Liver (tissue), 3 donors: ENCODE results near the gene ATF7IP.

Experiments used
- CTCF ChIP-seq: fragments of 150-350 bp; IDR thresholded peaks from 2 replicates; pipeline ENCODE4 v1.5.1; 2017; ENCODE audit warnings: improper control_type of control experiment, low read depth, low read length; ENCODE audit not compliant: missing input control
- EGR1 ChIP-seq, 2 donors: IDR thresholded peaks; 2 replicates each; pipeline ENCODE4 v1.6.1; 2016 to 2018; ENCODE audit warnings: antibody characterized with exemption in 2 of 2, low read depth in 2 of 2
- FOXA2 ChIP-seq: IDR thresholded peaks from 2 replicates; pipeline ENCODE4 v1.6.1; 2016; ENCODE audit warnings: antibody characterized with exemption
- GABPA ChIP-seq, 2 donors: IDR thresholded peaks in 1 of 2; conservative IDR thresholded peaks in 1 of 2; 2 replicates each; pipeline ENCODE4 v1.6.1; 2016; ENCODE audit warnings: antibody characterized with exemption in 2 of 2, mild to moderate bottlenecking in 1 of 2, moderate library complexity in 1 of 2
- JUND ChIP-seq, 2 donors: IDR thresholded peaks; 2 replicates each; pipeline ENCODE4 v1.6.1; 2016; ENCODE audit warnings: antibody characterized with exemption in 2 of 2
- MAX ChIP-seq: IDR thresholded peaks from 2 replicates; pipeline ENCODE4 v1.6.1; 2016; ENCODE audit warnings: antibody characterized with exemption
- REST ChIP-seq: IDR thresholded peaks from 2 replicates; pipeline ENCODE4 v1.6.1; 2016; ENCODE audit warnings: antibody characterized with exemption, mild to moderate bottlenecking
- RXRA ChIP-seq, 2 donors: IDR thresholded peaks; 2 replicates each; pipeline ENCODE4 v1.6.1; 2017 to 2018; ENCODE audit warnings: antibody characterized with exemption in 2 of 2, mild to moderate bottlenecking in 1 of 2
- SP1 ChIP-seq: IDR thresholded peaks from 2 replicates; pipeline ENCODE4 v1.6.1; 2018; ENCODE audit warnings: antibody characterized with exemption, mild to moderate bottlenecking
- TAF1 ChIP-seq: conservative IDR thresholded peaks from 2 replicates; pipeline ENCODE4 v1.6.1; 2016; ENCODE audit warnings: antibody characterized with exemption, mild to moderate bottlenecking
- ZBTB33 ChIP-seq: IDR thresholded peaks from 2 replicates; pipeline ENCODE4 v1.6.1; 2016; ENCODE audit warnings: antibody characterized with exemption
- donor health status: healthy.
- donor health status: healthy.

DNA sequence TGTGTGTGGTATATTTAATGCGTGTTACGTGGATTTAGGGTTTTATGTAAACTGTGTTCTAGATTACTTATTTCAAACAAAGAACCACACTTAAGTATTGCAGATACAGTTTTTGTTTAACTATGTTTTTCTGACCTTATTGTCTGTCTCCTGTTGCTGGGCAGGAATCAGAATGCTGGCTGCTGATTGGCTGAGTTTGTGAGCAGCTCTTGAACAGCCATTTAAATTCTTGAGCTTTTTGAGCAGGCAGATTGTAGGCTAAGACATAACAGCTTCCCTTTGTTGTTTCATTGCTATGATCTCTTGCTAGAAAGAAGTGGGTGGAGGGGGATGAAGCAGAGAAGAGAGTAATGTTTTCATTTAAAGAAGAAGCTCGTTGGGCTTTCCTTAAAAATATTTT lies 52.2 kb downstream of the ATF7IP start:
- TF ChIP-seq RXRA (IDR thresholded peaks at IDR 0.05), result no peak
- no peak for TF ChIP-seq EGR1 (IDR thresholded peaks at IDR 0.05; ENCODE audit: low read depth in 2 of 2)
- no peak for TF ChIP-seq MAX
- no peak for TF ChIP-seq CTCF
- no peak for TF ChIP-seq ZBTB33
- TF ChIP-seq GABPA (IDR thresholded peaks at IDR 0.05 in 1 of 2, conservative IDR thresholded peaks at IDR 0.05 in 1 of 2), result no peak
- TF ChIP-seq REST, result no peak
- no peak for TF ChIP-seq SP1
- no peak for TF ChIP-seq JUND (IDR thresholded peaks at IDR 0.05)
- TF ChIP-seq TAF1, result no peak
- TF ChIP-seq FOXA2, result no peak
